G401.6 (cell line): Measurements from ENCODE around the gene WNT11.

Source experiments
- FAIRE-seq: peaks from 2 replicates; lab custom pipeline; 2012; peaks lifted over from hg19 to GRCh38; lab: Jason Lieb, UNC

Gene WNT11

GRCh38 chr11:76174330-76174729 is 32.0 kb downstream of the WNT11 start:
- no peak for FAIRE-seq

DNA sequence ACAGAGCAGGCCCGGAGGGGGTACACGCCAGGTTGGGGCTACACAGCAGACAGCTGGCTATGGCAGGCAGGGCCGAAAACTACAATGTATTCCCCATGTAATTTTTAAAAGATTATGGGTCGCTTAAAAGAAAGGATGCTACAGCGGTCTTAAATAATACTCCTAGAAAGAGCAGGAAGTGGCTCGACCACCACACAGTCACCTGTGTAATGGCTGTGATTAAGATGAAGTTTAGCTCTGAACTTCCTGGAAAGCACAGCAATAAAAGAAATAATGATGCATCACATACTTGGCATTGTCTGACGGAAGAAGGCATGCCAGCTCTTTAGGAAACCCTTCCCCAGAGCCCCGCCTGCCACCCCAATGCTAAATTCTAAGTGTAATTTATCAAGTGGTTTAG is 32.6 kb downstream of the WNT11 start:
- no peak for FAIRE-seq

DNA sequence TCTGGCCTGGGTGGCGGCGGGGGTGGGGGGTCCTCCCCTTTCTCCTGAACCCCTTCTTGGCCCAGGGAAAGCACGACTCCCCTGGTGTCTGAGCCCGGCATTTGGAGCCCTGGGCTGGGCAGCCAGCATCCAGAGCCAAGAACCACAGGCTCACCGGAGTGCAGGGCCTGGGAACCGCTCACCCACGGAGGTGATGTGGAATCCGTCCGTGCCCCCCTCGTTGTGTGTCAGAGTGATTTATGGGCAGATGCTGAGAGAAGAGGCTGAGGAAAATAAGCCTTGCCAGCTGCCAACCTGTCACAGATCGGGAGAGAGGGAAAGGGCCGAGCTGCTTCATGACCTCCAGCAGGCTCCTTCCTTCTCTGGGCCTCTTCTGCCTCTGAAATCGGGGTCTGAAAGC is 33.7 kb downstream of the WNT11 start:
- FAIRE-seq, result no peak

- no peak for FAIRE-seq
These were observed 35.8 kb downstream of the WNT11 start for GRCh38 chr11:76170468-76170867.

- no peak for FAIRE-seq
These were observed 36.8 kb downstream of the WNT11 start for GRCh38 chr11:76169473-76169896.

GRCh38 chr11:76167590-76167989 is 38.7 kb downstream of the WNT11 start:
- no peak for FAIRE-seq

- FAIRE-seq, result no peak
These were observed 40.0 kb downstream of the WNT11 start for GRCh38 chr11:76166314-76166713.

DNA sequence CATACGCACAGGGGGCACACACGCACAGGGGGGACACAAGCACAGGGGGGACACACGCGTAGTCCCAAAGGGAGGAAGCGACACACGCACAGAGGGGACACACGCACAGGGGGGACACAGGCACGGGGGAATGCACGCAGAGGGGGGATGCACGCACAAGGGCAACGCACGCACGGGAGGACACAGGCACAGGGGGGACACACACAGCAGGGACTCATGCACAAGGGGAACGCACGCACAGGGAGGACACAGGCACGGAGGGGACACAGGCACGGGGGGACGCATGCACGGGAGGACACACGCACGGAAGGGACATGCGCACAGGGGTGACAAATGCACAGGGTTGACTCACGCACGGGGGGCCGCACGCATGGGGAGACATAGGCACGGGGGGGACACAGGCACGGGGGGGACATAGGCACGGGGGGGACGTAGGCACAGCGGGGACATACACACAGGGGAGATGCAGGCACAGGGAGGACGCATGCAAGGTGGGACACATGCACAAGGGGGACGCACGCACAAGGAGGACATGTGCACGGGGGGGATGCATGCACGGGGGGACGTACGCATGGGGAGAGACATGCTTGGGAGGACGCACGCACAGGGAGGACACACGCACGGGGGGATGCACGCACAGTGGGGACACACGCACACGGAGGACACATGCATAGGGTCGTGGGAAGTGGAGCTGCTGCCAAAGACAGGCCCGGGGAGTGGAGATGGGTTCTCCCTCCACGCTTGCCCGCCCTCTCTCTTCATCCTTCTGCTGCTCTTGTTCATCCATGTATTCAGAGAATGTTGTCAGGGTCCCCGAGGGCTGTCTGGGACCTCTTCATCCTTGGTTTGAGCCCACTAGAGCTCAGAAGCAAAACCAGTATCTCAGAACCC is 41.2 kb downstream of the WNT11 start:
- no peak for FAIRE-seq

GRCh38 chr11:76164081-76164480 is 42.2 kb downstream of the WNT11 start:
- FAIRE-seq, result no peak

- FAIRE-seq, result no peak
These were observed 42.9 kb downstream of the WNT11 start for GRCh38 chr11:76163289-76163880.

GRCh38 chr11:76162336-76163288 is 43.7 kb downstream of the WNT11 start:
- no peak for FAIRE-seq

- no peak for FAIRE-seq
These were observed 44.9 kb downstream of the WNT11 start for GRCh38 chr11:76161261-76161961.

DNA sequence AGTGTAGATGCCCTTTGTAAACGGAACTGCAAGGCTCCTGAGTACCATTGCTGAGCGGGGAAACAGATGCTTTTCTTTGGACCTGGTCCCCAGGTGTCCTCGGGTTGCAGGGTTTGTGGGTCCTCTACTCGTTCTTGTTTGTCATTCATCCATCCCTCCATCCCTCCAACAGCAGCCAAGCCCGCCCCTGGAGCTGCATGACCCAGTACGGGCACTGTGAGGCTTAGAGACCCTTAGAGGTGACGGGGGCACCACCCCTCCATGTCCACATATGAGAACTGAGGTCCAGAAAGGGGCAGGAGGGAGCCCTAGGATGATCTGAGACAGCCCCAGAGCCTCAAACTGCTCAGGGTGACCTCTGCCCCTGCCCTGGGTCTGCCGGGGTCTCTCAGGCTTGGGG is 45.4 kb downstream of the WNT11 start:
- FAIRE-seq, result no peak

DNA sequence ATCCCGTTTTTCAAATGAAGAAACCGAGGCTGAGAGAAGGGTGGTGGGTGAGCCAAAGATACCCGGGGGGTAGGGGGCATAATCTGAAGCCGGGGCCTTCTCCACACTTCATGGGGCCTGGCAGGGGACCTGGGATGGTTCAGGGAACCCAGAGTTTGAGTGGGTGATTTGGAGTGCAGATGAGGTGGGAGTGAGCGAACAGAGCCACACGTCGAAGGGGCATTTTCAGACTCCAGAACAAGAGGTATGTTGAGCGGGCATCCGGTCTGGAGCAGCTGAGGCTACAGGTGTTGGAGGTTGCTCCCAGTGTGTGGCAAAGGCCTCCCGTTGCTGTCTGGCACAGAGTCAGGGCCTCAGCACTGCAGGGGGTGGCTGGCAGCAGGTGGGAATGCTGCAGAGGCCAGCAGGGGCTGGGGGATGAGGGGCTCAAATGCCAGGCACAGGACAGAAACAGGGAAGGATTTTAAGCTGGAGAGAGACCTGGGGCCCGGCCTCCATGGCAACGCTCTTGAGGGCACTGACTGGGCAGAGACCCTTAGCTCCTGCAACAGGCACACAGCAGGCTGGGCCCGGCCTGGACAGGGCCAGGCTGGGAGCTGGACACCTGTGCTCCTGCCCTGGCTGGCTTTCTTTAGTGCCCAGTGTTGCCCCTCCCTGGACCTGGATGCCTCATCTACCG is 46.2 kb downstream of the WNT11 start:
- FAIRE-seq, result no peak

DNA sequence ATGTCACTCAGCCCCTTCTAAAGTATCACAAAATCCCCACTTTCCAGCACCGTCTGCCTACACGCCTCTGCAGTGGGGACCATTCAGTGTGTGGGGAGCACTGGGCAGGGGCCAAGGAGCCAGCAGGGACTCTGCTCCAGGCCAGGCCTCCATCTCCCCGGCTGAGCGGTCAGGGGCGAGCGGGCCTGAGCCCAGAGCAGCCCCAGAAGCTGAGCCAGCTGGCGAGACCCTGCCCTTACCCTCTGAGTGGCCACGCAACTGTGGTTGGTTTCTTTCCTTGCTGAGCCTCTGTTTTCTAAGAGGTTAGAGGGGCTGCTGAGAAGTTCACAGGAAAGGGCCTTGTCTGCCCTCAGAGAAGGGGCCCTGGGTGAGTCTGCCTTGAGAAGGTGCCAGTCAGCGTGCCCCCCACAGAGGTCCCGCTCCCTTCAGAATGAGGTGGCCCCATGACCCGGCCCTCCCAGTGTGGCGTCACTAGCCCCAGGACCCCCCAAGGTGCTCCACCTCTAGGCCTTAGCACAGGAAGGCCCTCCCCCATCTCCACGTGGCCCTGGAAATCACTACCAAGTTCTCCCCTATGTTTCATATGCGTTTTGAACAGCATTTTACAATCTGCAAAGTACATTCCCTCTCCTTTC is 46.9 kb downstream of the WNT11 start:
- FAIRE-seq, result no peak

DNA sequence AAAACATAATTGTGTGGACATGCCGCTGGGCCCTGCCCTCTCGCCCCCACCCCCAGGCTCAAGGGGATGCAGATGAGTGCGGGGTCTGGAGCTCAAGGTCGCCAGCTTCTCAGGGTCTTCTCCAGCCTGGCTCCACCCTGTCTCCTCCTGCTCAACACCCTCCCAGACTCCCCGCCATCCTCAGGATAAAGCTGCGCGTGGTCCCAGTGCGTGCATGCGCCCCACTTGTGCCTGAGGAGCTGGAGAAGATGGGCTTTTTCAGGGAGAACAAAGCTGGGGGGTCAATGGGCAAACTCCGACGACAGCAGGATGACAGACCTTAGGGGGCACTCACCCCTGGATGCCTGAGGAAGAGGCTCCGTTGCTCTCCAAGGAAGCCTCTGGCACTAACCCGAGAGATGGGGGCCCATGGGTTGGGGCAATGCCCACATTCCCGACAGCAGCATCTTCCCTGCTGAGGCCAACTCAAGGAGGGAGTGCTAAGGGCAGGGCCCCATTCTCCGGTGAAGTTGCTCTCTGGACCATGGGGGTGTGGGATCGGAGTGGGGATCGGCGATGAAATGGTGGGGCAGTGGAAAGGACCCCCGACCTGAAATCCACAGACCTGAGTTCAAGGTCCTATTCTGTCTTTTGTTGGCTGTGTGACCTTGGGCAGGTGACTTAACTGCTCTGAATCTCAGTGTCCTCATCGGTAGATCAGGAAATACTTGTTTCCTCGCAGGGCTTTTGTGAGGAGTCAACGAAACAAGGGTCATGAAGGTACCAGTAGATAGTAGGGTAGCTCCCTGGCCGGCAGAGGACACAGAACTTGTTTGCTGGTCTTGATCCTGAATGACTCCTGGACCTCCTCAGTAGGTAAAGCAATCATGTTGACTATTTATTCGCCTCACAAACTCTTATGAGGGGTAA is 47.7 kb downstream of the WNT11 start:
- FAIRE-seq, result no peak

GRCh38 chr11:76157891-76158290 is 48.4 kb downstream of the WNT11 start:
- FAIRE-seq, result no peak

DNA sequence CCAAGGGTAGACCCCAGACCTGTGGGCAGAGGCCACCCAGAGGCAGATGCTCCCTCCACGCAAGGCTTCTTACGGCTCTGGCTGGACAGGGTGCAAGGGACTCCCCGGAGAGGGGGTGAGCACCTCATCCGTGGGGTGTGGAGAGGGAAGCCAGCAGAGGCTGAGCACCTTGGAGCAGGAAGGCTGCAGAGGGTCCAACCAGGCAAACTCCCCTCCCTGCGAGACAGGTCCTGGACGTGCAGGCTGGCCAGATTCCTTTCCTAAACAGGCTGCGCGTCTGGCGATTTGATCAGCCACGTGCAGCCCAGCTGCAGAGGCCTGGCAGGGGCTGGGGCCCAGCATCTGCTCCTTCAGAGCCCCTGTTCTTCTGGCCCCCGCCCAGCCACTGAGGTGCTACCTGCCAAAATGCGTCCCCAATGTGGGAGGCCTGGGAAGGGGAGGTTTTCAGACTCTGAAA is 49.3 kb downstream of the WNT11 start:
- FAIRE-seq, result no peak

DNA sequence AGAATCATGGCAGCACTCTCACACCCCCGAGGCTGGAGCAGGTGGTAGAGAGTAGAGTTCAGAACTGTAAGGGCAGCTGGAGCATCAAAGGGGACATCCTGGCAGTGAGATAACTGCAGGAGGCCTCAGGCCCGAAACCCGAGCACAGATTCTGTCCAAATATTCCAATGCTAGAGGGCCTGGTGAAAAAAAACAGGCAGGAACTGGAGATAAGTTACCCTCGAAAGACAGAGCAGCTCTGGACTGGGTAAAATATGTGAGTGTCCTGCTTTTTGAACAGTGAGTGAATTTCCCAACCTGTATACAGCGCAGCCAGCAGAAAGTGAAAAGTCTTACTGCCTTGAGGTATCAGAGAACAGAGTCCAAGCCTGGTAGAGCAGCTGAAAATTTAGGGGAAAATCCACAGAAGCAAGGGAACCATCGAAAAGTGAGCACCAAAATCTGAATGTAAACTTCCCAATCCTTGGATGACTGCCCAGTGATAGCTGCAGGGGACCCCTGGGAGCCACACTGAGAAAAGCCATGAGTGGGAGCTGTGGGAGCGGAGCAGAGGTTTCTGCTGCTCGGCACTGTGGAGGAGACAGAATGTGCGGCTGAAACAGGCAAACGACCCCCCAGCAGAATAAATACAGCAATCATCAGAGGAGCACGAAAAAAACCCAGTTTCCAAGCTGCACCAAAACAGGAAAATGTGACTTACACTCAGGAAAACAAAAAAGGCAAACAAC is 50.6 kb downstream of the WNT11 start:
- no peak for FAIRE-seq
